Skeletal muscle tissue (tissue), 4 donors: ENCODE data around the gene ZNF888. TPM values are rescaled to one million over a fixed set of nuclear protein-coding genes. Genes with fewer than 3 reads are reported as not detected.
"Not testable (repeated sequence)": the region's sequence is repeated elsewhere in the genome, so short reads cannot be mapped to it uniquely, and the experiment has no call there.

Source experiments
- H3K27ac ChIP-seq: one replicate; pipeline ENCODE4 v1.7.0; 2013; ENCODE audit warnings: mild to moderate bottlenecking, low read depth, low read length, inconsistent platforms
- H3K27me3 ChIP-seq, 3 donors: one replicate each; pipeline ENCODE4 v1.7.0; 2013; ENCODE audit warnings: low read length in 3 of 3; ENCODE audit not compliant: control insufficient read depth in 3 of 3, insufficient read depth in 3 of 3
- H3K36me3 ChIP-seq, 3 donors: one replicate each; pipeline ENCODE4 v1.7.0; 2013; ENCODE audit warnings: low read length in 3 of 3; ENCODE audit not compliant: control insufficient read depth in 3 of 3, insufficient read depth in 3 of 3
- H3K4me1 ChIP-seq, 3 donors: one replicate each; pipeline ENCODE4 v1.7.0; 2013; ENCODE audit warnings: low read length in 3 of 3, mild to moderate bottlenecking in 3 of 3; ENCODE audit not compliant: control insufficient read depth in 3 of 3, insufficient read depth in 3 of 3
- H3K4me3 ChIP-seq, 3 donors: one replicate each; pipeline ENCODE4 v1.7.0; 2013; ENCODE audit warnings: low read length in 3 of 3
- H3K9ac ChIP-seq, 3 donors: one replicate each; pipeline ENCODE4 v1.7.0; 2013; ENCODE audit warnings: low read length in 3 of 3, mild to moderate bottlenecking in 3 of 3, moderate library complexity in 2 of 3, low read depth in 1 of 3
- H3K9me3 ChIP-seq, 3 donors: one replicate each; pipeline ENCODE4 v1.7.0; 2013; ENCODE audit warnings: low read length in 3 of 3; ENCODE audit not compliant: control insufficient read depth in 3 of 3
- total RNA-seq: library from RNA; depleted of rRNA; stranded (reverse); fragments of >200 nt; gene quantifications from one replicate; pipeline ENCODE4 v1.2.3, GENCODE V29; 2014
- donor health status: Osteomylitis.

ZNF888 gene
- total RNA-seq, 1 donor from 2014 or later, result 2.1 TPM

DNA sequence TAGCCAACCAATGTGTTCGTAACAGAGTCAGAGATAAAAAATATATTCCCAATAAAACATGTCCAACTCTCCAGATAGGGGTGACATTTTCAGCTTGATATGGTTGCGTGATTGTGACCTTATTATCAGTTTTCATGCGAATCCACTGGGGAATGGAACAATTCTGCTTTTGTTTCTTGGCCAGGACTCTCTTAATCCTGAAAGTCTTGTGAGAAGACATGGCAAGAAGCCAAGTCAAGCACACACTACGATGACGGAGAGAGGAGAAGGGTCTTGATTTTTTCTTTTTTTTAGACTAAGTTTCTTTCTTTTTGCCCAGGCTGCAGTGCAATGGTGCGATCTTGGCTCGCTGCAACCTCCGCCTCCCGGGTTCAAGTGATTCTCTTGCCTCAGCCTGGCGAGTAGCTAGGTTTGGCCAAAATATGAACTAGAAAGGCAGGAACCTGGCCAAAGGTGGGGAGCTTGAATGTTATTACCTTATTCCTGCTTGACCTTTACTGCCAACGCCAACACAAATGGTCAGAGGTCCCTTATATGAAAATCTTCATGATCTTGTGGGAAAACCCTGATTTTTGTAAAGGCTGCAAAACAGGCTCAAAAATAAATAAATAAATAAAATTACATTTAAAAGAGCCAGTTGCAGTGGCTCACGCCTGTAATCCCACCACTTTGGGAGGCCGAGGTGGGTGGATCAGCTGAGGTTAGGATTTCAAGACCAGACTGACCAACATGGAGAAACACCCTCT is 25.0 kb upstream of the ZNF888 start:
- Histone ChIP-seq H3K27me3 (no peaks in the 10 kb centered on the region), H3K27ac (no peak overlapping the region), H3K4me3 (no peak overlapping the region), H3K36me3 (peaks cover 12 to 29% (median 25%) of the 10 kb centered on the region in 3 donors), H3K4me1 (peaks cover 0 to 3% (median 0%) of the 10 kb centered on the region in 3 donors), H3K9ac (no peak overlapping the region), H3K9me3 (peaks cover 0 to 19% (median 7%) of the 10 kb centered on the region in 3 donors)

DNA sequence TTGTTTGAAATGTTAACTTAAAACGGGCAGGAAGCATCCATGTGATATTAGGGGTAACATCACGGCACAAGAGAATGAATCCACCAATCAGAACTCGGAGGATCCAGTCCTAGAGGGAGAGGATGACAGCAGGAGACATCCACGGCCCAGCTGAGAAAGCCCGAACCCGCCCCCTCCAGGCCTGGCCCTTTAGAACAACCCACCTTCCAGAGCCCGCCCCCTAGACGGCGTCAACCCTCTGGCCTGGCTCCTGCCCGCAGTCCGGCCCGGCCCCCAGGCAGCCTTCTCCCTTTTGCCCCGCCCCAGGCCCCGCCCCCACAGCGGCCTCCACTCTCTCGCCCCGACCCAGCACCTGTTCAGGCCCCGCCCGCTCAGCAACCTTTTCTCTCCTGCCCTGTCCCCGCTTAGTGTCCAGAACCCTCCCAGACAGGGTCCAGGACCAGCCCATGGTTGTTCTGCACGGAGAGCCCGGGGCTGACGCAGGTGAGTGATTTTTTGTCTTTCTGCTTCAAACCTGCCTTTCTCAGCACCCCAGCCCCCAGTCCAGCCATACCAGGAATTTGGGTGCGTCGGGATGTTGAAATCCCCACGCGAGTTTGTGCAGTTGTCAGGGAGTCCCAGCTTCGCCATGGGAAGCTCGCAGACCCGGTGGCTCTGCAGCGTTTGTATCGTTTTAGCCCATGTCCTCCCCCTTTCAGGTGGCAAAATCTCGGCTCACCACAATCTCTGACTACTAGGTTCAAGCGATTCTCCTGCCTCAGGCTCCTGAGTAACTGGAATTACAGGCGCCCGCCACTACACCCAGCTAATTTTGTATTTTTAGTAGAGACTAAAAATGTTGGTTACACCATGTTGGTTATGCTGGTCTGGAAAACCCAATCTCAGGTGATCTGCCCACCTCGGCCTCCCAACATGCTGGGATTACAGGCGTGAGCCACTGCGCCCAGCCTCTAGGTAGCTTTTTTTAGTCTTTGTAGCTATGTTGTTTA is 23.4 kb upstream of the ZNF888 start:
- H3K4me3 ChIP-seq, result peak overlapping the region in 1 of 3 donors; percentile 35
- H3K27ac ChIP-seq, result no peak overlapping the region

DNA sequence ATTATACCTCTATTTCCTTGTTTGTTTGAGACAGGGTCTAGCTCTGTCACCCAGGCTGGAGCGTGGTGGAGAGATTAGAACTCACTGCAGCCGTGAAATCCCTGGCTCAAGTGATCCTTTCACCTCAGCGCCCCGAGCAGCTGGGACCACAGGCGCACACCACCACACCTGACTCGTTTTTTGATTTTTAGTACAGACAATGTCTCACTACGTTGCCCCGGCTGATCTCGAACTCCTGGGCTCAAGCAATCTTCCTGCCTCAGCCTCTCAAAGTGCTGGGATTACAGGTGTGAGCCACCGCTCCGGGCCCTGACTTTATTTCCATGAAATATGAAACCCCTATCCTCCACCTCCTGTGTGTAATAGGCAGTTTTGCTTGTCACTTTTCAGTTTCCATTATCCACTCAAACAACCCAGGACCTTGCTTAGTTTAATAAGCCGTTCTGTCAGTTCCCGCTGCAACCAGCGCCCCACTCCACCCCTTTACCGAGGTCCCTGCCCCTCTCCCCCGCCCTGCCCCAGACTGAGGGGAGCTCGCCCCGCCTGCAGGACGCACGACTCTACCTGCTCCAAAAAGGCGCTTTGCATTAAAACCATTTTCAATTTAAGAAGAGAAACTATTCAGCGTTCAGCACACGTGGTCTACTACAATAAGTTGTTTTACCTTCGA is 22.6 kb upstream of the ZNF888 start:
- no peak overlapping the region for H3K4me3 ChIP-seq
- H3K9ac ChIP-seq, result no peak overlapping the region
- peaks cover 1 to 8% (median 5%) of the 10 kb centered on the region in 3 donors for H3K36me3 ChIP-seq
- H3K4me1 ChIP-seq, result peaks cover 0 to 3% (median 2%) of the 10 kb centered on the region in 3 donors
- H3K27ac ChIP-seq, result no peak overlapping the region
- peaks cover 0 to 10% (median 3%) of the 10 kb centered on the region in 3 donors for H3K9me3 ChIP-seq
- no peaks in the 10 kb centered on the region for H3K27me3 ChIP-seq

More for the DNA sequence above, 23.4 kb upstream of the ZNF888 start:
- H3K36me3 ChIP-seq, result peaks cover 6 to 16% (median 14%) of the 10 kb centered on the region in 3 donors
- peaks cover 0 to 3% (median 2%) of the 10 kb centered on the region in 3 donors for H3K4me1 ChIP-seq
- no peaks in the 10 kb centered on the region for H3K27me3 ChIP-seq
- H3K9ac ChIP-seq, result no peak overlapping the region
- H3K9me3 ChIP-seq, result peaks cover 0 to 17% (median 3%) of the 10 kb centered on the region in 3 donors

DNA sequence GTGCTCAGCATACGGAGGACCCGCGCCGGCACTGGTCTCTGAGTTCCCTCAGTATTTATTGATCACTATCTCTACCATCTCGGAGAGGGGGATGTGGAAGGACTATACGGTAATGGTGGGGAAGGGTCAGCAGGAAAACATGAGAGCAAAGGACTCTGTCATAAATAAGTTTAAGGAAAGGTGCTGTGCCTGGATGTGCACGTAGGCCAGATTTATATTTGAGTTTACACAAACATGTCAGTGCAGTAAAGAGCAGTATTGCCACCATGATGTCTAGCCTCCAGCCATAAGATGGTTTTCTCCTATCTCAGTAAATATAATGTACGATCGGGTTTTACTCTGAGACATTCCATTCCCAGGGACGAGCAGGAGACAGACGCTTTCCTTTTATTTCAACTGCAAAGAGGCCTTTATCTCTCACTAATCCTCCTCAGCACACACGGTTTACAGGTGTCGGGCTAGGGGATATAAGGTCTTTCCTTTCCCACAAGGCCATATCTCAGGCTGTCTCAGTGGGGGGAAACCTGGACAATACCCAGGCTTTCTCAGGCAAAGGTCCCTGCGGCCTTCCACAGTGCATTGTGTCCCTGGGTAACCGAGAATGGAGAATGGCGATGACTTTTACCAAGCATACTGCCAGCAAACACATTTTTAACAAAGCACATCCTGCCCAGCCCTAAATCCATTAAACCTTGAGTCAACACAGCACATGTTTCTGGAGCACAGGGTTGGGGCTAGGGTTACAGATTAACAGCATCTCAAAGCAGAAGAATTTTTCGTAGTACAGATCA is 21.7 kb upstream of the ZNF888 start:
- not testable (repeated sequence) for H3K9ac ChIP-seq, H3K36me3 ChIP-seq, H3K9me3 ChIP-seq, H3K4me3 ChIP-seq, H3K27me3 ChIP-seq, H3K27ac ChIP-seq, H3K4me1 ChIP-seq

DNA sequence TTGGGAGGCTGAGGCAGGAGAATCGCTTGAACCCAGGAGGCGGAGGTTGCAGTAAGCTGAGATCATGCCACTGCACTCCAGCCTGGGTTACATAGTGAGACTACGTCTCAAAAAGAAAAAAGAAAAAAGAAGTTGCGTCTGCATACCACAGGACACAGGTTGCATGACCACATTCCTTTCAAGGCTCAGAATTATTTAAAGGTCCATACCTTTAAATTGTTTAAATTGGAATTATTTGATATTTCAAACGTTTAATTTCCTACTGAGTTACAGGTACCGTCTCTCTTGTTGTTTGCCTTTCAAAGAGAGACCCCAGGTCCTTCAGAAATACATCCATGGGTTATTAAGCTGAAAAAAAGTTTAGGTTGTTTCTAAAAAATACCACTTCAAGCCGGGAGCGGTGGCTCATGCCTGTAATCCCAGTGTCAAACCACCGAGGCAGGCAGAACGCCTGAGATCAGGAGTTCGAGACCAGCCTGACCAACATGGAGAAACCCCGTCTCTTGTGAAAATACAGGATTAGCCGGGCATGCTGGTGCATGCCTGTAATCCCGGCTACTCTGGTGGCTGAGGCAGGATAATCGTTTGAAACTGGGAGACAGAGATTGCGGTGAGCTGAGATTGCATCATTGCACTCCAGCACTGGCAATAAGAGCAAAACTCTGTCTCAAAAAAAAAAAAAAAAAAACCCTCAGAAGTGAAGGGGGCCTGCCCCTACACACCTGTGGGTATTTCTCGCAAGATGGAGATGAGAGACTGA is 20.8 kb upstream of the ZNF888 start:
- no peaks in the 10 kb centered on the region for H3K27me3 ChIP-seq
- peaks cover 0 to 4% (median 3%) of the 10 kb centered on the region in 3 donors for H3K9me3 ChIP-seq
- H3K4me3 ChIP-seq, result no peak overlapping the region
- peaks cover 0 to 3% (median 2%) of the 10 kb centered on the region in 3 donors for H3K4me1 ChIP-seq
- no peak overlapping the region for H3K9ac ChIP-seq
- no peaks in the 10 kb centered on the region for H3K36me3 ChIP-seq
- H3K27ac ChIP-seq, result no peak overlapping the region

DNA sequence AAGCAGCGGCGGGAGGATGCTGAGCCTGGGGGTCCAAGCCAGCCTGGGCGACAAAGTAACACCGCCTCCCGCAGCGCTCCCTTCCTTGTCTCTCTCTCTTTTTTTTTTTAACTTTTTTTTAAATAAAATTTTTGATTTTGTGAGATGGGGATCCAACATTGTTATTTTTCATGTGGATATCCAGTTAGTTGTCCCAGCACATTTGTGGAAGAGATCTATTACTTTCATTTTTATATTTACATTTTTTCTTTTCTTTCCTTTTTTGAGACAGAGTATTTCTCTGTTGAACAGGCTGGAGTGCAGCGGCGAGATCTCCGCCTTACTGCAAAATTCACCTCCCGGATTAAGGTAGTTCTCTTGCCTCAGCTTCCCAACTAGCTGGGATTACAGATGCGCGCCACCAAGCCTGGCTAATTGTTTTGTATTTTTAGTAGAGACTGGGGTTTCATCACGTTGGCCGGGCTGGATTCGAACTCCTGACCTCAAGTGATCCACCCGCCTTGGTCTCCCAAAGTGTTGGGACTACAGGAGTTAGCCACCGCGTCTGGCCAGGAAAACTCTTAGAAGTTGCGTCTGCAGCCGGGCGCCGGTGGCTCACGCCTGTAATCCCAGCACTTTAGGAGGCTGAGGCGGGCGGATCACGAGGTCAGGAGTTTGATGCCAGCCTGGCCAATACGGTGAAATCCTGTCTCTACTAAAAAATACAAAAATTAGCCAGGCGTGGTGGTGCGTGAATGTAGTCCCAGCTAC is 20.1 kb upstream of the ZNF888 start:
- Histone ChIP-seq H3K4me1 (peaks cover 0 to 3% (median 2%) of the 10 kb centered on the region in 3 donors), H3K27ac (no peak overlapping the region), H3K36me3 (no peaks in the 10 kb centered on the region), H3K4me3 (peak overlapping the region; percentile 47 to 74 (median 73)), H3K27me3 (no peaks in the 10 kb centered on the region), H3K9ac (peak overlapping the region in 2 of 3 donors; percentile 34 to 62), H3K9me3 (peaks cover 0 to 4% (median 2%) of the 10 kb centered on the region in 3 donors)

DNA sequence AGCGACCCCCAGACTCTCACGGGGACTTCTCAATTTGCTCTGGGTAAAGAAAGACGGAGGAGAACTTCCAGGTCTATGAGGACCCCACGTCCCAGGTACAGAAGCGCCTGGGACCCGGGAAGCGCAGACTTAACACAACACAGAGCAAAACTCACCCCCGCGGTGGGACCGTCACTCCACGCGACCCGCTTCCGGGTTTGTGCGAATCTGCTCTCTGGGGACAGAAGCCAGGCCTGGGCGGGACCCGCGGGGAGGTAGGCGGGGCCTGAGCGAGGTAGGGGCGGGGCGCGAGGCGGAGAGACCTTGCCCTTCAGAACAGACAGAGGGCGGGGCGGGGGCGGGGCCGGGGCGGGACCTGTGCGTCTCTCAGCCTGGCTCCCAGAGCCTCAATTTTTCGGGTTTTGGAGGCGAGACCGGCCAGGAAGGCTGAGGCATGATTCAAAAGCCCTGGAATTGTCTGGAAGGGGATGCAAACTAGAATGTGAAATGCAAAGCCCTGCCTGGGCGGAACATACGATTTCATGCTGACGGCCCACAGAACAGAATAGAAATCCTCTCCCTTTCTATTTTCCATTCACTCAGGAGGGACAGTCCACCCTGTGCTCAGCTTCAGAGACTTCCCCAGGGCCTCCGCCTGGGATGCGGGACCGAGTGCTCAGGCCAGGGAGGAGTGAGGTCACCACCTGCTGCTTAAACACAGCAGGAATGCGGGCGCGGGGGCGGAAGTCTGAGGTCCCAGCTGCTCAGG is 19.3 kb upstream of the ZNF888 start:
- Histone ChIP-seq H3K36me3 (no peaks in the 10 kb centered on the region), H3K9ac (peak overlapping the region; percentile 75 to 78 (median 76)), H3K27ac (peak overlapping the region; percentile 47), H3K9me3 (no peaks in the 10 kb centered on the region), H3K27me3 (no peaks in the 10 kb centered on the region), H3K4me3 (peak overlapping the region; percentile 73 to 90 (median 79)), H3K4me1 (peaks cover 0 to 3% (median 2%) of the 10 kb centered on the region in 3 donors)

DNA sequence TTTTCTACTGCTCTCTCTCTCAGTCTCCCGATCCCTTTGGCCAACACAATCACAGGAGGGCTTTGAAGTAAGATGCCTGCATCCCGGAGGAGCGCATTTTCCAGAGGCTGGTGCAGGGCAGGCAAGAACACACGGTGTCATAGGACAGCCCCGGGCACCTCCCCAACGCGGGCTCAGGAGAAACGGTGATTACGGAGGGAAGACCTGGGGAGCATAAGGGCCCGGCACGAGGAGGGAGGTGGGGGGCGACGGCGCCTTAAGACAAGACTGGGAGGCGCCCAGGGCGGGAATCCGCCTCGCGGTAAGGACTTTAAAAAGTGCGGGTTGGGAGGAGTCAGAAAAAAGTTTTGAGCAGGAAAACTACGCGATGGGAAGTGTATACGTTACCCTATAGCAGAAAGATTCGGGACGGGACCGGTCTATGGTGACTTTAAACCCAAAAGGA is 18.7 kb upstream of the ZNF888 start:
- Histone ChIP-seq H3K4me3 (peak overlapping the region; percentile 70 to 90 (median 79)), H3K27ac (peak overlapping the region; percentile 47), H3K9ac (peak overlapping the region; percentile 75 to 78 (median 76)), H3K36me3 (no peaks in the 10 kb centered on the region), H3K4me1 (peaks cover 0 to 3% (median 2%) of the 10 kb centered on the region in 3 donors), H3K9me3 (no peaks in the 10 kb centered on the region), H3K27me3 (no peaks in the 10 kb centered on the region)
